Stimulated activated CD4-positive, alpha-beta T cell treated with anti-CD3 and anti-CD28 coated beads, Interleukin-2, amount 100 ng/mL, for 4 hours (primary cell): ENCODE measurements around the gene DDX17.
"Not testable (repeated sequence)": the region's sequence is repeated elsewhere in the genome, so short reads cannot be mapped to it uniquely, and the experiment has no call there.

Source experiments
- DNase-seq: peaks from one replicate; pipeline ENCODE4 v3.0.0-alpha.2; 2020; ENCODE audit warnings: low read depth

The DDX17 gene

GRCh38 chr22:38491707-38492348 is 14.3 kb downstream of the DDX17 start:
- no peak for DNase-seq

GRCh38 chr22:38490915-38491314 is 15.2 kb downstream of the DDX17 start:
- no peak for DNase-seq

- no peak for DNase-seq
These were observed 15.6 kb downstream of the DDX17 start for GRCh38 chr22:38490475-38490874.

- DNase-seq = no peak
These were observed 16.5 kb downstream of the DDX17 start for GRCh38 chr22:38489561-38490145.

- DNase-seq = no peak
These were observed 17.0 kb downstream of the DDX17 start for GRCh38 chr22:38489142-38489541.

DNA sequence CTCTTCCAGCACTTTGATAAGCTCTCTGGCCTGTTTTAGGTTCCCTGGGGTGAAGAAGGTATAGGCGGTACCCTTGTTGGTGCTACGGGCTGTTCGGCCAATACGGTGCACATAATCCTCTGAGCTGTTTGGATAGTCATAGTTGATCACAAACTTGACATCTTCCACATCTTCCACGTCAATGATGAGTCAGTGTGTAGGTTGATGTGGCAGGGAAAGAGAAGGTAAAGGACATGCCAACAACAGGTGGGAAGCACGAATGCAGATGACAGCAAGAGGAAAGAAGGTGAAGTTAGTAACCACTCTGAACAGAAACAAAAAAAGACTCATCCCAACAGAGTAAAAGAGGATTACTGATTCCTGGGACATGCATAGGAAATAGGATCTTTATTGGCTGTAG is 18.2 kb downstream of the DDX17 start:
- no peak for DNase-seq

- DNase-seq = no peak
These were observed 20.3 kb downstream of the DDX17 start for GRCh38 chr22:38485783-38486182.

GRCh38 chr22:38484244-38484643 is 21.9 kb downstream of the DDX17 start:
- DNase-seq = no peak

DNA sequence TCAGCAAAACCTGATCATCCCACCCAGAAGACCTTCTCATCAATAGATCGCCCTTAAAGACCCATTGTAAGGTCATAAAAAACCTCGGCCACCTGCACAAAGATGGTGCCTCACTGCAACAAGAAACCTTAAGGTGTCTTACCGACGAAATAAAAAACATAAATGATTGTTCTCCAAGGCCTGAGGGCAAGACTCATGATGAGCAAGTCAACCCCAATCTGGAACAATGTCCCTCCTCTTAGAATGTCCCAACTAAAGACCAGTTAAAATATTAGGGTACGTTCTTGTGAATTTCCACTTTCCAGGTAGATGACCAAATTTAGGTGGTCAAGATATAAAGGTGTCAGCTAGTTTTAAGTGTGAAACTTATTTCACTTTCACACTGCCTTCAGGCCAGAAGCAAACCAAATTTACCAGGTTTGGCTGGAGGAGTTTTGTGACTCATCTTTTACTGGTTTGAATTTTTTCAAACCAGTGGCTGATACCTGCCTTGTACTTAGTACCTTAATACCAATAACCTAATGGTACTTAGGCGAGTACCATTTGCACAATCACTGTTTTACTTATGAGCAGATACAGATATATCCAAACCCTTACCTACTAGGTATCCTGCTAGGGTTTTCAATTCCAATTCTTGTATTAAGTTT is 23.3 kb downstream of the DDX17 start:
- no peak for DNase-seq

- no peak for DNase-seq
These were observed 24.2 kb downstream of the DDX17 start for GRCh38 chr22:38481871-38482332.

- DNase-seq = no peak
These were observed 24.8 kb downstream of the DDX17 start for GRCh38 chr22:38481162-38481870.

DNA sequence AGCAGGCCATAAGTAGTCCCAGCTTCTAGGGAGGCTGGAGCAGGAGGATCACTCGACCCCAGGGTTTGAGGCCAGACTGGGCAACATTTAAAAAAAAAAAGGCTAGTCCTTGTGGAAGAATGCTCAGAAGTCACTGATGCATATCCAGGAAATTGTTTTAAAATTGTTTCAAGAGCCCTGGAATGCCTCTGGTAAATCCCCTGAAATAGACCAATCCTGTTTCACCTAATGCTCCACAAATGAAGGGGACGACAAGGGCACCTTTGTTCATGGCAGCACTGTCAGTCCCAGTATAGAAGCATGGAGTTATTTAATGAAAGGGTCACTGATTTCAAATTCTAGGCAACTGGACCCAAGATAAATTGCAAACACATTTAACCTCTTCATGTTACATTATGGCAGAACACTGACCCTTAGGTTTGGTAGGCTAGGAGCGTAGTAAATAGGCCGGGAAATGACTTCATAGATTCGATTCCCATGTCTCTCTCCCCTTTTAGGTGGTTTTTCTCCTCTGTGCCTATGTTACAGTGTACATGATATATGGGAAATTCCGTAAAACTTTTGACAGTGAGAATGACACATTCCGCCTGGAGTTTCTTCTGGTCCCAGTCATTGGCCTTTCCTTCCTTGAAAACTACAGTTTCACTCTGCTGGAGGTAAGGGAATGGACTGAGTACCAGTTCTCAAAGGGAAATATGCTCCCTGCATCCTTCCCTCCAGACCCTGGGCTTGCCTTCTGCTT is 26.8 kb downstream of the DDX17 start:
- no peak for DNase-seq

GRCh38 chr22:38477585-38477984 is 28.5 kb downstream of the DDX17 start:
- no peak for DNase-seq

GRCh38 chr22:38474003-38474607 is 32.0 kb downstream of the DDX17 start:
- no peak for DNase-seq

GRCh38 chr22:38471237-38471636 is 34.9 kb downstream of the DDX17 start:
- no peak for DNase-seq

GRCh38 chr22:38470179-38470578 is 35.9 kb downstream of the DDX17 start:
- not testable (repeated sequence) for DNase-seq

DNA sequence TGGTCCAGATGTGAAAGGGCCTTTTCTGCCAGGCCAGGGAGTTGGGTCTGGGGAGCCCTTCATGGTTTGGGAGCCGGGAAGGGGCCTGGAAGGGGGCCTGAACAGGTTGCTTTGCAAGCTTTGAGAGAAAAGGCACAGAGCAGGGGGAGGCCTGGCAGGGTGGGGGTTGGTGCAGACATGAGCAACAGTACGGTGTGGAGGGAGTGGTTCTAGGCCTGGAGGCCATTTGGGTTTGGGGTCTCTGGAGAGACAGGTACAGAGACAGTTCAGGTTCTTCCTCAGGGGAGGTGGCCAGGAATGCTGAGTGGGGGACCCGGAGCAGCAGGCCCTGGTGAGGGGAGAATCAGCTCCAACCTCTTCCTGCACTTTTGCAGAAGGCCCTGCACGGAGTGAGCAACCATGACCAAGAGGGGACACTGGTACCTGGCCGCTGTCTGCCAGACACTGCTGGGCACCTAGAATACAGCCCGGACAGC is 36.8 kb downstream of the DDX17 start:
- no peak for DNase-seq

DNA sequence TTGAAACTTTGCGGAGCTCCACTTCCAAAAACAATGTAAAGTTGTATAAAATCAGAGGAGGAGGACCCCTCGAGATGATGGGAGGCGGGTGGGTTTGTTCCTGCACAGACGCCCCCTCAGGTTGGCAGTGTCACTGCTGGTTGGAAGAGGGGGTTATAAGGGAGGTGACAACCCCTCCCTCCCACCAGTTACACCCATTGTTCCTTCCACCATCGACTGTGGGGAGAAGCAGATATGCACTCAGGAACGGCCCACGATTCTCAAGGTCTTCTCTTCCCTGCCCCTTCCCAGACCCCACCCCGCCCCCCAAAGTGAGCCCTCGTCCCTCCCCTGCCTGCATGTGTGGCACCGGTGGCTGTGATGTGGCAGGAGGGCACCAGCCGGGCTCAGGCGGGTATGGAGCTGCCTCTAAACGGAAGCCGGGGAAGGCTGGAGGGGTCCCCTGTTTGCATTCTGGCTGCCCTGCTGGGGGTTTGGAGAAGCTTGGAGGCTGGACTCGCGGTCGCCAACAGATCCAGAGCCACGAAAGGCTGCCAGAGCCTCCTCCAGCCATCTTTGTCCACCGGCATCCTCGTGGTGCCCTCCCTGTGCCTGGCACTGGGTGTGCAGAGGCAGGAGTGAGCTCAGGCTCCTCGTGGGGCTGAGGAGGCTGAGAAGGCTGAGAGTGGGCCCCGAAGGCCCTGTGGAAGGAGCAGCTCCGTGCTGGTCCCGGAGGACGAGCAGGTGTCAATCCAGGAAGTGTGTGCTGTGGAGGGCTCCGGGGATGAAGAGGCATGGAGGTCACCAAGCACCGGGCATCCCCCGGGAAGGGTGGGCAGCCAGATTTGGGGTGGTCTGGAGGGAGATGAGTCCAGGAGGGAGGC is 37.4 kb downstream of the DDX17 start:
- DNase-seq = no peak

DNA sequence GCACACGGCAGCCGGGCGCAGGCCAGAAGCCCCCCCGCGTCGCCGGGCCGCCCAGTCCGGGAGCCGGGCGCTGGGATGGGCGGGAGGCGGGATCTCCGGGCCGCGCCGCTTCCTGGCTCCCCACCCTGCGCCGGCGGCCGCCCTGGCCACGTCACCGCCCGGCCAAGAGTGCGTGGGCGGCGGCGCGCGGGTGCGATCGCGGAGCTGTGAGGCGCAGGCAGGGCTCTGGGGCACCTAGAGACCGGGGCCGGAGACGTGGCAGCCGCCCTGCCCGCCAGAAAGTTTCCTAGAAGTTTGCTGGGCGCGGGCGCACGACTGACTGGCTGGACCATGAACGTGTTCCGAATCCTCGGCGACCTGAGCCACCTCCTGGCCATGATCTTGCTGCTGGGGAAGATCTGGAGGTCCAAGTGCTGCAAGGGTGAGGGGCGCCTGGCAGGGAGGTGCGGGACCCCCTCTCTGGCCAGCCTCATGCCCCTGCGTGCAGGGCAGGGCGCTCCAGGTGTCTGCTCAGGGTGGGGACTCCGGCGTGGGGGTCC is 38.1 kb downstream of the DDX17 start, which contains the start of gene KDELR3:
Gene KDELR3 (plus strand): TSS at position 193 of the 539 bp plus-strand sequence. CDS start 138 bp downstream, at position 331.
- peak; percentile 34 for DNase-seq

- no peak for DNase-seq
These were observed 38.6 kb downstream of the DDX17 start for GRCh38 chr22:38467438-38467903.
